Dedifferentiated amniotic fluid mesenchymal stem cell (primary cell): ENCODE results near the gene SETMAR.
A peak's percentile ranks its signal among the peaks of the same experiment; 100 is the strongest.
"Not testable (repeated sequence)": the region's sequence is repeated elsewhere in the genome, so short reads cannot be mapped to it uniquely, and the experiment has no call there.

Experiments used
- DNase-seq: peaks from one replicate; pipeline ENCODE4 v3.0.0-alpha.2; 2016; ENCODE audit errors: extremely low spot score

The SETMAR gene

GRCh38 chr3:4313606-4314293 lies 10.6 kb downstream of the SETMAR start:
- DNase-seq: no peak

- DNase-seq: no peak
These were observed 11.5 kb downstream of the SETMAR start for GRCh38 chr3:4314688-4315087.

GRCh38 chr3:4320096-4320911 lies 17.1 kb downstream of the SETMAR start:
- DNase-seq: no peak

- no peak for DNase-seq
These were observed 18.6 kb downstream of the SETMAR start for GRCh38 chr3:4321732-4322131.

- peak; percentile 75 for DNase-seq
These were observed 19.5 kb downstream of the SETMAR start for GRCh38 chr3:4322635-4323034.

- DNase-seq: no peak
These were observed 20.3 kb downstream of the SETMAR start for GRCh38 chr3:4323246-4324027.

GRCh38 chr3:4326868-4327267 lies 23.7 kb downstream of the SETMAR start:
- no peak for DNase-seq

GRCh38 chr3:4329806-4330205 lies 26.6 kb downstream of the SETMAR start:
- not testable (repeated sequence) for DNase-seq

GRCh38 chr3:4332111-4332510 lies 28.9 kb downstream of the SETMAR start:
- DNase-seq: no peak

GRCh38 chr3:4332574-4332973 lies 29.4 kb downstream of the SETMAR start:
- DNase-seq: no peak

- DNase-seq: no peak
These were observed 29.8 kb downstream of the SETMAR start for GRCh38 chr3:4332991-4333390.

- no peak for DNase-seq
These were observed 31.4 kb downstream of the SETMAR start for GRCh38 chr3:4334548-4334947.

GRCh38 chr3:4335840-4336562 lies 32.8 kb downstream of the SETMAR start:
- DNase-seq: no peak

GRCh38 chr3:4336850-4337546 lies 33.8 kb downstream of the SETMAR start:
- DNase-seq: no peak

- no peak for DNase-seq
These were observed 35.6 kb downstream of the SETMAR start for GRCh38 chr3:4338751-4339150.

- no peak for DNase-seq
These were observed 36.9 kb downstream of the SETMAR start for GRCh38 chr3:4340077-4340410.

- no peak for DNase-seq
These were observed 37.5 kb downstream of the SETMAR start for GRCh38 chr3:4340411-4341335.

- DNase-seq: no peak
These were observed 38.1 kb downstream of the SETMAR start for GRCh38 chr3:4341336-4341675.

- DNase-seq: peak; percentile 51
These were observed 40.1 kb downstream of the SETMAR start for GRCh38 chr3:4343258-4343657.

GRCh38 chr3:4350789-4351163 lies 47.6 kb downstream of the SETMAR start:
- peak; percentile 52 for DNase-seq
